GM23338 (cell line): ENCODE data around the gene FAM13C. TPM values are rescaled to one million over a fixed set of nuclear protein-coding genes. Genes with fewer than 3 reads are reported as not detected.

Experiments
- ATAC-seq: fragments of 200-7000 bp; cut with Tn5 transposase; 3 replicates; pipeline ENCODE4 v1.9.1; 2020
- DNase-seq: peaks from one replicate; pipeline ENCODE4 v3.0.0-alpha.2; 2015; ENCODE audit warnings: low spot score
- H2AFZ ChIP-seq: fragments of 200-600 bp; sonication (generic); 2 replicates; pipeline ENCODE4 v1.8.0; 2016; ENCODE audit warnings: antibody characterized with exemption, mild to moderate bottlenecking, moderate library complexity
- H3F3A ChIP-seq: fragments of 200-600 bp; sonication (generic); replicated peaks from 2 replicates; pipeline ENCODE4 v1.8.0; 2017; ENCODE audit warnings: antibody characterized with exemption, mixed run types, low read depth
- H3K27ac ChIP-seq: fragments of 200-600 bp; sonication (generic); 2 replicates; pipeline ENCODE4 v1.6.1; 2016; ENCODE audit warnings: low read depth
- H3K27me3 ChIP-seq: fragments of 200-600 bp; sonication (generic); 2 replicates; pipeline ENCODE4 v1.8.0; 2016; ENCODE audit warnings: mild to moderate bottlenecking, mixed run types, moderate library complexity; ENCODE audit not compliant: insufficient read depth
- H3K36me3 ChIP-seq: fragments of 200-600 bp; sonication (generic); 2 replicates; pipeline ENCODE4 v1.8.0; 2016; ENCODE audit warnings: mild to moderate bottlenecking; ENCODE audit not compliant: insufficient read depth
- H3K4me1 ChIP-seq: fragments of 200-600 bp; sonication (generic); 2 replicates; pipeline ENCODE4 v1.8.0; 2016; ENCODE audit warnings: mild to moderate bottlenecking, moderate library complexity; ENCODE audit not compliant: insufficient read depth
- H3K4me2 ChIP-seq: fragments of 200-600 bp; sonication (generic); 2 replicates; pipeline ENCODE4 v1.7.1; 2017; ENCODE audit warnings: mixed run types
- H3K4me3 ChIP-seq: fragments of 200-600 bp; sonication (generic); 2 replicates; pipeline ENCODE4 v1.6.1; 2016; ENCODE audit warnings: mixed run types
- H3K79me2 ChIP-seq: fragments of 200-600 bp; sonication (generic); replicated peaks from 2 replicates; pipeline ENCODE4 v1.8.0; 2017; ENCODE audit warnings: mild to moderate bottlenecking; ENCODE audit not compliant: insufficient read depth
- H3K9me2 ChIP-seq: fragments of 200-600 bp; sonication (generic); 2 replicates; pipeline ENCODE4 v1.8.0; 2017; ENCODE audit not compliant: insufficient read depth
- H4K20me1 ChIP-seq: fragments of 200-600 bp; sonication (generic); replicated peaks from 2 replicates; pipeline ENCODE4 v1.8.0; 2017; ENCODE audit warnings: mild to moderate bottlenecking; ENCODE audit not compliant: insufficient read depth
- H3K27ac Mint-ChIP-seq: 2 replicates; pipeline ENCODE4 v1.8.0; 2020; ENCODE audit warnings: inconsistent platforms, mild to moderate bottlenecking, moderate library complexity, mixed read lengths
- H3K27me3 Mint-ChIP-seq: 3 replicates; pipeline ENCODE4 v1.8.0; 2022; ENCODE audit warnings: low read depth, mild to moderate bottlenecking, moderate library complexity, mixed read lengths, inconsistent platforms; ENCODE audit not compliant: insufficient read depth, poor library complexity
- H3K36me3 Mint-ChIP-seq: 3 replicates; pipeline ENCODE4 v1.8.0; 2021; ENCODE audit warnings: low read depth, mild to moderate bottlenecking, inconsistent platforms, moderate library complexity, mixed read lengths
- H3K4me1 Mint-ChIP-seq: 3 replicates; pipeline ENCODE4 v1.8.0; 2020; ENCODE audit warnings: mild to moderate bottlenecking, inconsistent platforms, mixed read lengths
- H3K4me3 Mint-ChIP-seq: 3 replicates; pipeline ENCODE4 v1.8.0; 2021; ENCODE audit warnings: moderate library complexity, mild to moderate bottlenecking, inconsistent platforms, mixed read lengths
- H3K9me3 Mint-ChIP-seq: 3 replicates; pipeline ENCODE4 v1.8.0; 2020; ENCODE audit warnings: moderate library complexity, mild to moderate bottlenecking, inconsistent platforms, mixed read lengths
- CREB1 ChIP-seq: fragments of 250-450 bp; sonication (Bioruptor Pico); IDR thresholded peaks from 2 replicates; pipeline ENCODE4 v1.5.0; 2020; ENCODE audit warnings: low read depth, mild to moderate bottlenecking, moderate library complexity
- CTCF ChIP-seq, 2 experiments: fragments of 200-600 bp in 1 of 2; sonication (generic) in 1 of 2; conservative IDR thresholded peaks; 2 replicates each; pipeline versions ENCODE4 v1.5.1 to v1.6.1; 2016 to 2017; ENCODE audit warnings: antibody characterized with exemption in 2 of 2, low read depth in 2 of 2, mild to moderate bottlenecking in 2 of 2, moderate library complexity in 1 of 2
- ETS1 ChIP-seq: IDR thresholded peaks from 2 replicates; pipeline ENCODE4 v1.6.1; 2016; ENCODE audit warnings: antibody characterized with exemption
- EZH2 ChIP-seq: fragments of 200-600 bp; sonication (generic); IDR thresholded peaks from one replicate; pipeline ENCODE4 v1.8.0; 2017; ENCODE audit warnings: antibody characterized with exemption, mild to moderate bottlenecking, low read depth; ENCODE audit not compliant: unreplicated experiment
- EZH2phosphoT487 ChIP-seq: fragments of 200-600 bp; sonication (generic); IDR thresholded peaks from one replicate; pipeline ENCODE4 v1.8.1; 2018; ENCODE audit warnings: antibody characterized with exemption; ENCODE audit not compliant: unreplicated experiment
- JUNB ChIP-seq: IDR thresholded peaks from one replicate; pipeline ENCODE4 v1.6.1; 2016; ENCODE audit warnings: antibody characterized with exemption; ENCODE audit not compliant: unreplicated experiment
- NANOG ChIP-seq: IDR thresholded peaks from 2 replicates; pipeline ENCODE4 v1.6.1; 2016; ENCODE audit warnings: antibody characterized with exemption, borderline replicate concordance
- POLR2AphosphoS5 ChIP-seq: IDR thresholded peaks from 2 replicates; pipeline ENCODE4 v1.6.1; 2016; ENCODE audit warnings: antibody characterized with exemption, low read depth
- REST ChIP-seq: IDR thresholded peaks from one replicate; pipeline ENCODE4 v1.6.1; 2018; ENCODE audit warnings: antibody characterized with exemption; ENCODE audit not compliant: unreplicated experiment
- STAT1 ChIP-seq: IDR thresholded peaks from one replicate; pipeline ENCODE4 v1.6.1; 2016; ENCODE audit warnings: antibody characterized with exemption; ENCODE audit not compliant: unreplicated experiment
- ZNF114 ChIP-seq: fragments of 250-450 bp; sonication (Bioruptor Pico); IDR thresholded peaks from 2 replicates; pipeline ENCODE4 v1.5.0; 2020; ENCODE audit warnings: mild to moderate bottlenecking, moderate library complexity
- ZNF331 ChIP-seq: fragments of 250-450 bp; sonication (Bioruptor Pico); IDR thresholded peaks from 2 replicates; pipeline ENCODE4 v1.5.0; 2020; ENCODE audit warnings: low read depth, mild to moderate bottlenecking, moderate library complexity
- ZNF462 ChIP-seq: fragments of 250-450 bp; sonication (Bioruptor Pico); IDR thresholded peaks from 2 replicates; pipeline ENCODE4 v1.5.0; 2020; ENCODE audit warnings: mild to moderate bottlenecking, moderate library complexity
- polyA plus RNA-seq: library from polyadenylated mRNA; unstranded; fragments of >200 nt; fragmentation: Nextera tagmentation; extraction: Ambion mirVana; gene quantifications from 2 replicates; pipeline ENCODE4 v1.2.1, GENCODE V29; 2016
- total RNA-seq: library from RNA; depleted of rRNA; stranded (reverse); fragments of >200 nt; shearing (Covaris generic); gene quantifications from 2 replicates; pipeline ENCODE4 v1.2.3, GENCODE V29; 2014

FAM13C gene
- total and polyA plus RNA-seq, 2 experiments from 2014 or later: 0.94 to 2.1 TPM

GRCh38 chr10:59360605-59361405, 1.5 kb downstream of the FAM13C start:
- no peaks in the 10 kb centered on the region for H3F3A ChIP-seq
- H4K20me1 ChIP-seq: no peaks in the 10 kb centered on the region
- H3K36me3 Mint-ChIP-seq: no peaks in the 10 kb centered on the region
- ATAC-seq (no peak), DNase-seq (no peak)
- H3K4me1 ChIP-seq: peaks cover 12% of the 10 kb centered on the region
- no peak overlapping the region for H3K4me3 ChIP-seq
- H3K9me3 Mint-ChIP-seq: no peaks in the 10 kb centered on the region
- H3K4me2 ChIP-seq: no peak overlapping the region
- H3K79me2 ChIP-seq: no peaks in the 10 kb centered on the region
- no peak overlapping the region for H3K27ac ChIP-seq
- H3K27me3 ChIP-seq: peaks cover 41% of the 10 kb centered on the region
- TF ChIP-seq ETS1 (no peak), ZNF462 (CRISPR knock-in tag) (no peak), ZNF114 (no peak), EZH2phosphoT487 (no peak), REST (no peak), CTCF (conservative IDR thresholded peaks at IDR 0.05; ENCODE audit: low read depth in 2 of 2) (no peak), POLR2AphosphoS5 (no peak), ZNF331 (no peak), JUNB (no peak), STAT1 (no peak), NANOG (no peak), CREB1 (CRISPR knock-in tag) (no peak), EZH2 (no peak)
- no peaks in the 10 kb centered on the region for H3K9me2 ChIP-seq
- H3K4me1 Mint-ChIP-seq: peaks cover 11% of the 10 kb centered on the region; the same call in 2 of the 3 replicates
- no peak overlapping the region for H3K27ac Mint-ChIP-seq
- no peaks in the 10 kb centered on the region for H3K36me3 ChIP-seq
- H3K4me3 Mint-ChIP-seq: no peak overlapping the region
- peaks cover 20% of the 10 kb centered on the region for H3K27me3 Mint-ChIP-seq
- H2AFZ ChIP-seq: no peak overlapping the region
